Measurements from ENCODE around the gene MEF2A.

- TF ChIP-seq, protein P1, sequence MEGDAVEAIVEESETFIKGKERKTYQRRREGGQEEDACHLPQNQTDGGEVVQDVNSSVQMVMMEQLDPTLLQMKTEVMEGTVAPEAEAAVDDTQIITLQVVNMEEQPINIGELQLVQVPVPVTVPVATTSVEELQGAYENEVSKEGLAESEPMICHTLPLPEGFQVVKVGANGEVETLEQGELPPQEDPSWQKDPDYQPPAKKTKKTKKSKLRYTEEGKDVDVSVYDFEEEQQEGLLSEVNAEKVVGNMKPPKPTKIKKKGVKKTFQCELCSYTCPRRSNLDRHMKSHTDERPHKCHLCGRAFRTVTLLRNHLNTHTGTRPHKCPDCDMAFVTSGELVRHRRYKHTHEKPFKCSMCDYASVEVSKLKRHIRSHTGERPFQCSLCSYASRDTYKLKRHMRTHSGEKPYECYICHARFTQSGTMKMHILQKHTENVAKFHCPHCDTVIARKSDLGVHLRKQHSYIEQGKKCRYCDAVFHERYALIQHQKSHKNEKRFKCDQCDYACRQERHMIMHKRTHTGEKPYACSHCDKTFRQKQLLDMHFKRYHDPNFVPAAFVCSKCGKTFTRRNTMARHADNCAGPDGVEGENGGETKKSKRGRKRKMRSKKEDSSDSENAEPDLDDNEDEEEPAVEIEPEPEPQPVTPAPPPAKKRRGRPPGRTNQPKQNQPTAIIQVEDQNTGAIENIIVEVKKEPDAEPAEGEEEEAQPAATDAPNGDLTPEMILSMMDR (IDR thresholded peaks at IDR 0.05): no peak
- no peak for TF ChIP-seq POLR2A (IDR thresholded peaks at IDR 0.05)
Measured at GRCh38 chr15:99546441-99547100, 19.2 kb upstream of the MEF2A start.

Measured in thyroid gland (tissue), 4 donors.